C4-2B (cell line): Measurements from ENCODE around the gene NPRL2.

Source experiments
- CTCF ChIP-seq: fragments of 450-650 bp; conservative IDR thresholded peaks from 2 replicates; pipeline ENCODE4 v1.5.1; 2017; ENCODE audit warnings: mild to moderate bottlenecking
- ZFX ChIP-seq: fragments of 450-650 bp; IDR thresholded peaks from 2 replicates; pipeline ENCODE4 v1.6.1; 2017

GRCh38 chr3:50300681-50301254 lies 49.8 kb downstream of the NPRL2 start:
- TF ChIP-seq CTCF (no peak), ZFX (no peak)
